Ishikawa (cell line): Measurements from ENCODE around the gene SLC25A18.

Experiments used
- CEBPB ChIP-seq: IDR thresholded peaks from 2 replicates; pipeline ENCODE4 v1.6.1; 2012
- YY1 ChIP-seq: IDR thresholded peaks from 2 replicates; pipeline ENCODE4 v1.6.1; 2012; ENCODE audit warnings: low read depth
- TF ChIP-seq, protein P1 (sequence below): IDR thresholded peaks from 2 replicates; pipeline ENCODE4 v1.6.1; 2012

GRCh38 chr22:17629641-17630040, 66.3 kb downstream of the SLC25A18 start:
- TF ChIP-seq YY1 (no peak), CEBPB (no peak)
- TF ChIP-seq, protein P1, sequence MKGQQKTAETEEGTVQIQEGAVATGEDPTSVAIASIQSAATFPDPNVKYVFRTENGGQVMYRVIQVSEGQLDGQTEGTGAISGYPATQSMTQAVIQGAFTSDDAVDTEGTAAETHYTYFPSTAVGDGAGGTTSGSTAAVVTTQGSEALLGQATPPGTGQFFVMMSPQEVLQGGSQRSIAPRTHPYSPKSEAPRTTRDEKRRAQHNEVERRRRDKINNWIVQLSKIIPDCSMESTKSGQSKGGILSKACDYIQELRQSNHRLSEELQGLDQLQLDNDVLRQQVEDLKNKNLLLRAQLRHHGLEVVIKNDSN: no peak
